Activated CD8-positive, alpha-beta memory T cell treated with anti-CD3 and anti-CD28 coated beads for 1 hour (primary cell): ENCODE measurements around the gene CCDC40.
"Not testable (repeated sequence)": the region's sequence is repeated elsewhere in the genome, so short reads cannot be mapped to it uniquely, and the experiment has no call there.

ENCODE experiments used
- DNase-seq, 2 donors: peaks; one replicate each; pipeline ENCODE4 v3.0.0-alpha.2; 2020; ENCODE audit warnings: low read depth in 1 of 2; ENCODE audit errors: extremely low read depth in 1 of 2

Gene CCDC40

DNA sequence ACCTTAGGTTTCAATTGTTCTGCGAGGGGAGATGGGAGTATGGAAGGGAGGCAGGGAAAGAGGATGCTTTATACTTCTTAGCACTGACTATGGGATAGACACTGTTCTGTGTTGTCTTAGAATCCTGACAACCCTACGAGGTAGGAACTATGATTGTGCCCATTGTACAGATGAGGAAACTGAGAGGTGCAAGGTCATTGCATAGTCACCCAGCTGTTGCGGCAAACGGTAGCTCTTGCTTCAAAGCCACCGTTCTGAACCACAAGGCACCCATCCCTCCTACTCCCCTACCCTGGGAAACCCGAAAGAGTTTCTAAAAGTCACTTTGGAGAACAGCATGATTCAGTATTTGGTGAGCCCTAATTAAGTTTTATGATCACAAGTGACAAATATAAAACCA lies 7.5 kb downstream of the CCDC40 start:
- DNase-seq = no peak

DNA sequence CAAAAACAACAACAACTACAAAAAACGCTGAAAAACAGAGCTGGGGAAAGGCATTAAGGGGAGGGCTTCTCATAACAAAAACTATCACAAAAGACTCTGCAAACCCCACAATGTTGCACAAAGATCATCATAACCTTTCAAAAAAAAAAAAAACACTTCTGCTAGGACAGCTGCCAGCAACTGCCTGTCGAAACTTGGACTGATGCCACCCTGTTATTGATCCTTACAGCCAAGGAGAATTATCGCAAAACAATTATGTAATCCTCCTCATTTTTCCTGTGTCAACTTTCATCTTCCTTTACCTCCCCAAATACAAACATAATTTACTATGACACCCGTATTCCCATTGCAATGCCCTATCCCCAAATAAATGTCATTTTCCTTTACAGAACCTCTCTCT lies 9.3 kb downstream of the CCDC40 start:
- DNase-seq = no peak

DNA sequence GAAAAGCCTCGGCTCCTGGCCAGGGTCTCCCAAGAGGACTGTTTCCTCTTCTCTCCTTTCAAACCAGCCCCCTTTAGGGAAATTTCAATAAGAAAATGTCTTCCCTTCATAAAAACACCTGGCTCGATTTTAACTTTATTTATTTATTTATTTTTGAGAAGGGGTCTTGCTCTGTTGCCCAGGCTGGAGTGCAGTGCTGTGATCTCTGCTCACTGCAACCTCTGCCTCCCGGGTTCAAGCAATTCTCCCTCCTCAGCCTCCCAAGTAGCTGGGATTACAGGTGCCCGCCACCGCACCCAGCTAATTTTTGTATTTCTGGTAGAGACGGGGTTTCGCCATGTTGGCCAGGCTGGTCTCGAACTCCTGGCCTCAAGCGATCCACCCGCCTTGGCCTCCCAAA lies 10.3 kb downstream of the CCDC40 start:
- DNase-seq = not testable (repeated sequence)

DNA sequence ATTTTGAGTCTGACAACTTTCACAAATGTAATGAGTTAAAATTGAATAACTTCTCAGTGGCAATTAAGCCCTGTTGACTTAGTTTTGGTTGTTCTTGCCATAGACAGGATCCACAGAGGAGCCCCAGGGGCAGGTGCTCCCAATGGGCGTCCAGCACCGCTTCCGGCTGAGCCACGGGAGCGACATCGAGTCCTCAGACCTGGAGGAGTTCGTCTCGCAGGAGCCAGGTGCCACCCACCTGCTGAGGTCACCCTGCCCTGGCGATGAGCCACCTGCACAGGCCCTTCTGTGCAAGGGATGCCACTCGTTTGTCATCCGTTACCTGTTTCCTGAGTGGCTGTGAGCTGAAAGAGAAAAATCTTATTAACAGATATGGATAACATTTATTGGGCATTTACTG lies 10.7 kb downstream of the CCDC40 start:
- no peak for DNase-seq

DNA sequence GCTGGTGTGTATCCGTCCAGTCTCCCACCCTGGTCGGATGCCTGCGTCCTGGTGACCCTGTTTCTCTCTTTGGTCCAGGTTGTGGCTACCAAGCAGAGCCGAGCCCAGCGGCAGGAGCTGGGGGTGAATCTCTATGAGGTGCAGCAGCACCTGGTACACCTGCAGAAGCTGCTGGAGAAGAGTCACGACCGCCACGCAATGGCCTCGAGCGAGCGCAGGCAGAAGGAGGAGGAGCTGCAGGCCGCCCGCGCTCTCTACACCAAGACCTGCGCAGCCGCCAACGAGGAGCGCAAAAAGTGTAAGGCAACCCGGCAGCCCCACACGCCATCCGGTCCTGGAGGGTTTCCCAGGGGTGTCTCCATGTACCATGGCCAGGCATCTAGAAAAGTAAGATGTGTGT lies 13.5 kb downstream of the CCDC40 start:
- DNase-seq = no peak

DNA sequence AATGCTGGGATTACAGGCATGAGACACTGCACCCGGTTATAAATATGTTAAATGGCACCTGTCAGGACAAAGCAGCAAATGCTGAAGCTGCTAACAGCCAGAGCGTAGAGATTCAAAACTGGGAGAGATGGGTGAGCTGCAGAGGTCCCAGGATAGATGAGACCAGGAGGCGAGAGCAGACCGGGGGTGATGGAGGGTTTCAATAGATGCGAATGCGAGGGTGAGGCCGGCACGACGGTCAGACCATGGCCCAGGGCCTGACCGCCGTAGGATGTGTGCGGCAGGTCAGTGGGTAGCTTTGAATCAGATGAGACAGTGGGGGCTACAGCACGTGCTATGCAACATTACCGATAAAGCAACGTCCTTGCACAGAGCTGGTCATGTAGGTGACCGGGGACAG lies 14.3 kb downstream of the CCDC40 start:
- no peak for DNase-seq

DNA sequence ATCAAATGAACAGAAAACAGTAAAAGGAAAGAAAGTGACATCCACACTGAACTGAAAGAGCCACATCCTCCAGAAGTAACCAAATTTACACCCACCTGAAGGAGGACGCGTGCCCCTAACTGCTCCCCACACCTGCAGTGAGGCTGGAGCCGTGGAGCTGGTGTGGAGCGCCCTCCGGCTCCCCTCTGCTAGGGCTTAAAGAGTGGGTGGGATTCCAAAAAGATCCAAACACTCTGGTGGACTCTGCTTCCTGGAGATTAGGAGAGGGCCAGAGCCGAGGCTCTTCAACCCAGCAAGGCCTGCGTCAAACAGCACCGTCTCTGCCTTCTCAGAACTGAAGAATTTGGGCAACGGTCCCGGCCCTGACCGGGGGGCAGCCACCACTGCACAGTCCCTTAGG lies 15.2 kb downstream of the CCDC40 start:
- no peak for DNase-seq

DNA sequence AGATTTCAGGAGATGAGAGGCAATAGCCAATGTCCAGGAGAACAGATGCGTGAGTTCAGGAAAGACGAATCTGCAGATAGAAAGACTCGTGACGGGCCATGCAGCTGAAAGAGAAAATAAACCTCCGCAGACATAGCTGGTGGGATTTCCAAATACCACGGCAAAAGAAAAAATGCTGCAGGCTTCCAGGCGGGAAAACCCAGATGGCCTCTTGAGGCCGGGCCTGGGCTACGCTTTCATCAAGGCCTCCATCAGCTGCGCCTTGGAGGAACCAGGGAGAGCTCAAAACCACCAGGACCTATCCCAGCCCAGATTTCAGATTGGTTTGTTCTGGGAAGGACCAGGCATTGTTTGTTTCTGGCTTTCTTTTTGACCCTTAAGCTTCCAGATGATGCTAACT lies 16.7 kb downstream of the CCDC40 start:
- DNase-seq = no peak

DNA sequence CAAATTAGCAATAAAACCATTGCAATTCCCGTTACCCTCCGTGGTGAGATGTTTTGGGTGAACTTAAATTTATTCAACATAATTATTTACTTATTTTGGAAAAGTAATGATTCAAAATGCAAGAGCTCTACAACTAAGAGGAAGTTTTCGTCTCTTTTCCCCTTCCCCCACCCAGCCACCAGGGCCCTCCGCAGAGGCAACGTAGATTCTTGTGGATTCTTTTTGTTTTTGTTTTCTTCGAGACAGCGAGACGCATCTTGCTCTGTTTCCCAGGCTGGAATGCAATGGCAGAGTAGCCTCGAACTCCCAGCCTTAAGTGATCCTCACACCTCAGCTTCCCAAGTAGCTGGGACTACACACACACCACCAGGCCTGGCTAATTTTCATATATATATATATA lies 19.2 kb downstream of the CCDC40 start:
- no peak for DNase-seq

DNA sequence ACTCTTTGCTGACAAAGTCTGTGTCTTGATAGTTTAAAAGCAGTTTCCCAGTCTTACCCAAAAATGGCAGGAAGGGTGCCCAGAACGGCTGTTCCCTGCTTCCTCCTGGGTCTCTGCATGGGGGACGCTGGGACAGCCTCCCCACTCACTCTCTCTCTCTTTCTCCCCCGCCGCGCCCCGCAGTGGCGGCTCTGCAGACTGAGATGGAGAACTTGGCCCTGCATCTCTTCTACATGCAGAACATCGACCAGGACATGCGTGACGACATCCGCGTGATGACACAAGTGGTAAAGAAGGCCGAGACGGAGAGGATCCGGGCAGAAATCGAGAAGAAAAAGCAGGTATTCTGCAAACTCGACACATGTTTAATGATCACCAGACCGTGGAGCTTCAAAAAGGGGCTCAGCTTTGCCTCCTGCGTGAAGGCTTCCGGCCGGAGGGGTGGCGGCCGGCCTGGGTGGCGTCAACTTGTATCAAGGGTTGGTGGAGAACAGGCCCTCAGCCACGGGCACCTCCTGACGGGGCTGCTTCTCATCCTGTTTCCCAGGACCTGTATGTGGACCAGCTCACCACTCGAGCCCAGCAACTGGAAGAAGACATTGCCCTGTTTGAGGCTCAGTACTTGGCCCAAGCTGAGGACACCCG lies 22.0 kb downstream of the CCDC40 start:
- no peak for DNase-seq

DNA sequence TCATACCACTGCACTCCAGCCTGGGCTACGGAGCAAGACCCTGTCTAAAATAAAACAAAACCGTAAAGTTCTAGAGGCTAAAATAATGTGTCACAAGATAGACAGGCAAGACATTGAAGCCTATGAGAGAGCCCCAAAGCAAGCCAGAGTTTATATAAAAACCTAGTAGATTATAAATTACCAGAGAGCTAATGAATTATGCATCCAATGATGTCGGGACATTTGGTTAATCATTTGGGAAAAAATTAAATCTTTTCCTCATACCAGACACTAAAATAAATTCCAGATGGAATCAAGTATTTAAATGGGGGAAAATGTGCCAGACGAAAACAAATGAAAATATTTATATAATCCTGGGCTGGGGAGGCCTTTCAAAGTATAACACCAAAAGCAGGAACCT lies 24.2 kb downstream of the CCDC40 start:
- DNase-seq = no peak

DNA sequence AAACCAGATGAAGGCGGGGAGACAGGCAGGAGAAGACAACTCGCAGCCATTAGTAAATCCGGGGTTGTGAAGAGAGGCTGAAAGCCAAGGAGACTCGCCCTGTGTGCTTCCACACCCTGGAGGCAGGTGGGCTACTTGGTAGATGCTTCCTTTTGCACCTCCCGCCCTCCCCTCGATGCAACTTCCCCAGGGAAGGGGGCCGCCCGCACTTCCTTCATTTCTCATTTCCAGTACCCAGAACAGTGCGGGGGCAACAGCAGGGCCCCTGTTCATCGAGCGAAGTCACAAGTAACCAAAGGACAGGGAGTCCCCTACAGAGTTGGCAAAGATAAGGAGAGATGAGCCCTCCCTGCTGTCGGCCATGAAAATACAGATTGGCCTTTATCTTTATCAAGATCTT lies 25.0 kb downstream of the CCDC40 start:
- no peak for DNase-seq

DNA sequence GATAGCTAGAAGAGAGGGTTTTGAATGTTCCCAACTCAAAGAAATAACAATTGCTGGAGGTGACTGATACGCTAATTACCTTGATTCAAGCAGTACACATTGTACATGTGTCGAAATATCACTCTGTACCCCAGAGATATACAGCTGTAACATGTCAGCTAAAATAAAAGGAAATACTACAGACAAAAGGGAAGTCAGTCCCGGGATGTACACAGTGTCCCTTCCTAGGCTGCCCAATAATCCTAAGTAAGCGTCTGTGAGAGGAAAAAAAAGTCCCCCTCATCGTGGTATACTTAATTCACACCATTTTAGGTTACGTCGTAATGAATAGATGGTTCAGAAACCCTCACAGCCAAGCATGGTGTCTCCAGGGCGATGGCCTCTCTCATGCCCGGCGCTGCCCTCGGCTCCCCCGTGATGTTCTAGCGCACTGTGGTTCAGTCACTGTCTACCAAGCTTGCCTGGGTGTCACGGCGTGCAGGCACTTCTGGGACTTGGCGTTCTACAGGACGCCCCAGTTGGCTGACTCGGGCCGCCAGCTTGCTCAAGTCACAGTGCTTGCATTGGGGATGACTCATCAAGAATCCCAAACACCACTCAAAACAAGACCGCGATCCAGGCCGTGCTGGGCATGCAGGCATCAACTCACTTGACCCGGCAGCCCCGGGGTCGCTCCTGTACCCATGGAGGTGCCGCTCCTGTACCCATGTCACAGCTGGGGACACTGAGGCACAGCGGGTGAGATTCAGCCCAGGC lies 27.6 kb downstream of the CCDC40 start:
- no peak for DNase-seq

DNA sequence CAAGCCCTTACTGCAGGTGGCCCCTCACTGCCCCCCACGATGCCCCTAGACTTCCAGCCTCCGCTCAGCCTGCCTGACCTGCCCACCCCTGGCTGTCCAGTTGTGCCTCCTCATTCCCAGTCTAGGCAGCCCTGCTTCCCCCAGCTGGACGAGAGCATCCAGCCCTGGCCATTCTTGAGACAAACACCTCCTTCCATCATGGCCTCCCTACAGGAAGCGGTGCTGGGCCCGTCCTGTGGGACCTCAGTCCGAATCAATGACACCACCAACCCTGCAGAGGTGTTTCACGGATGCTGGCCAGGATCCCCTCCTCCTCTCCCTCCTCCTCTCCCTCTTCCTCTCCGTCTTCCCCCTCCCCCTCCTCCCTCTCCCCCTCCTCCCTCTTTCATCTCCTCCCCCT lies 28.3 kb downstream of the CCDC40 start:
- no peak for DNase-seq

DNA sequence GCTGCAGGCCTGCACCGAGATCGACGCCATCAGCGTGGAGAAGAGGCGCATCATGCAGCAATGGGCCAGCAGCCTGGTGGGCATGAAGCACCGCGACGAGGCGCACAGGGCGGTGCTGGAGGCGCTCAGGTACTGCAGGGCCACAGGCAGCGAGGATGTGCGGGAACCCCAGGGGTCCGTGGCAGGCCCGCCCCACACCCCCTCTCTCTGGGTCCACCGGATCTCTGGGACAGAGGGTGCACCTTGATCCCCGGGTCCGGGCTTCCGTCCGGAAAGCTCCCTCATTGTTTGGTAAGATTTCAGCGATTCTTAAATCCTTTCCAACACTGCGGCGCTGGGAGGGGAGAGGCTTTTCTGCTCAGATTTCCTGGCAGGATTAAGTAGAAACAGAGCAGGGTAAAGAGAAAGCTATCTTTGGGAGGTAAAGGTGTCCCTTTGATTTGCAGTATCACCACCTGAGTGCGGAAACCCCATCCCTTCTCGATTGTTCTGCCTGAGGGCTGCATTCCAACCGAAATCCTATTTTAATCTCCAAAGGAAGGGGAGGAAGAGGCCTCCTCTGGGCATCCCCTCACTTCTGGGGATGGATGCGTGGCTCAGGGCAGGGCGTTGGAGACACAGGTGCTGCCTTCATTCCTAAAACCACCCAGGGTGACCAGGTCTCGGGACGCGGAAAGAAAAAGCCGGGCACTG lies 29.2 kb downstream of the CCDC40 start:
- DNase-seq = no peak

DNA sequence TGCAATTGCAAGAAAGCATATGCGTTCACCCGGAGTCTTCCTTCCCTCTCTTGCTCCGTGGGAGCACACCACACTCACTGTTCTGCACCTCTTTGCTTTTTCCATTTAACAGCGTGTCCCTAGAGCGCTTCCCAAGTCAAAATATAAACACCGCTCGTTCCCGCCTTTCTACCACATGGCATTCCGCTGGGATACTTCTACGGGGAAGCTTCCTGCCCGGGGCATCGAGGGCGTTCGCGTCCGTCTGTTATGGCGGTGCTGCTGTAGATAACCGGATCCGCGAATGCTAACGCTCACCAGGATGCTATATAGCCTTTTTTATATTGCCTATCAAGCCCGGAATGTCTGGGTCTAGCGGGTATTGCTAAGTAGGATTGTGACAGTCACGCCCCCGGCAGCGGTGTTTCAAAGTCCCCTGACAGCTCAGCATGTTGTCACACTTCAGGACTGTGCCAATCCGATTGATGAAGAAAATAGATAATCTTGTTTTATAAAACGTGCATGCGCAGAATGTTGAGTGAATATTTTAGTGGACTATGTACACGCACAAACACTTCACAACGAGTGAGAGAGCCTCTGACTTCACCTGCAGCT lies 31.0 kb downstream of the CCDC40 start:
- DNase-seq = no peak

DNA sequence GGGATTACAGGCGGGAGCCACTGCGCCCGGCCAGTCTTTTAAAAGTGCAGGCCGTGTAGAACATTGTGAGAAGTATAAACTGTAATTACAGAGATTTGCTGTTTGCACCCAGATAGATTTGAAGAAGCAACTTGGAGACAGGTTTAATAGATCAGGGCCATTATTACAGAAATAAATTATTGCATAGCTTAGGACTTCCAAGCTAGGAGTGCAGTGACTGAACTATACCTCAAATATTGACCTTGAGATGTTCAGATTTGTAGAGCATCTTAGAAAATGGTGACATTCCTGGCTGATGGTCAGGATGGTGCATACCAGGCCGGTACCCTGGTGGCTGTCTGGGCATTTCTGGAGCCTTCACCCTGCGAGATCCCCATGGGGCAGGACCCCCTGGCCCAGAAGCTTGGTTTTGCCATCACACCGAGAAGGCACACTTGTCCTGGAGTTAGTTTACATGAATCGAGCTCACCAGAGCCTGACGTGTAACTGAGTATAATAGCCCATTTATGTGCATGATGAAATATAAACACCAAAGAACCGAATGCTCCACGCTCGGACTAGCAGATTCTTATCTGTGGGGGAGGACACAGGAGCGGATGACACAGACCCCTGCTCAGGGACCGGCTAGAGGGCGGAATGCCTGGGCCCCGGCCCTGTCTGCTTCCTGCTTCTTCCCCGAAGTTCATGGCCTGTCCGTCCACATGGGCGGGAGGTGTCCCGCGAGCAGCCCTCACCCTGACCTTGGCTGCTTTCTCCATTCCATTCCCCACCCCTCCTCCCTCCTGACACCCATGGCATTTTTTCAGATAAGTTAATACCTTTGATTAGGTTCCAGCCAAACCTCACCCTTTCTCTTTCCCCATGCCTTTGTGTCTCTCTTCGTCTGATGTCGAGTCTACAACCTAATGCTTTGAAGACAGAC lies 32.1 kb downstream of the CCDC40 start:
- no peak for DNase-seq

DNA sequence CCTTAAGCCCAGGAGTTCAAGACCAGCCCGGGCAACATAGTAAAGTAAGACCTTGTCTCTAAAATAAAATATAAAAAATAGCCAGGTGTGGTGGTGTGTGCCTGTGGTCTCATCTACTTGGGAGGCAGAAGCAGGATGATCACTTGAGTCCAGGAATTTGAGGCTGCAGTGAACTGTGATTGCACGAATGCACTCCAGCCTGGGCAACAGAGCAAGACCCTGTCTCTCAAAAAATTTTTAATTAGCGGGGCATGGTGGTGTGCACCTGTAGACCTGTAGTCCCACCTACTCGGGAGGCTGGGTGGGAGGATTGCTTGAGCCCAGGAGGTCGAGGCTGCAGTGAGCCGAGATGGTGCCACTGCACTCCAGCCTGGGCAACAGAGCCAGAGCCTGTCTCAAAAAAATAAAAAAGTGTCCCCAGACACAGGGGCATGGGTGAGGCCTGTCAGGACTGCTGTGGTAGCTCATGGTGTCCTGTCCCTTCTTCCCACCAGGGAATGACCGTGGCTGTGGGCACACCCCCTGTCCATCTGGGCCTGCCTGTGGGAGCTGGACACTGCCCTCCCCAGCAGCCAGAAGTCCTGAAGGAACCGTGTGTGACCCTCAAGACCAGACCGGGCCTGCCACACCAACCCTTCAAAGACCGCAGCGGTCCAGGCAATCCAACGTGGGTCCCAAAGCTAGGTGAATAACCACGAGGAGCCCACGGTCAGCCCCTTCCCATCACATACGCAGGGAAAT lies 34.1 kb downstream of the CCDC40 start:
- DNase-seq = no peak

DNA sequence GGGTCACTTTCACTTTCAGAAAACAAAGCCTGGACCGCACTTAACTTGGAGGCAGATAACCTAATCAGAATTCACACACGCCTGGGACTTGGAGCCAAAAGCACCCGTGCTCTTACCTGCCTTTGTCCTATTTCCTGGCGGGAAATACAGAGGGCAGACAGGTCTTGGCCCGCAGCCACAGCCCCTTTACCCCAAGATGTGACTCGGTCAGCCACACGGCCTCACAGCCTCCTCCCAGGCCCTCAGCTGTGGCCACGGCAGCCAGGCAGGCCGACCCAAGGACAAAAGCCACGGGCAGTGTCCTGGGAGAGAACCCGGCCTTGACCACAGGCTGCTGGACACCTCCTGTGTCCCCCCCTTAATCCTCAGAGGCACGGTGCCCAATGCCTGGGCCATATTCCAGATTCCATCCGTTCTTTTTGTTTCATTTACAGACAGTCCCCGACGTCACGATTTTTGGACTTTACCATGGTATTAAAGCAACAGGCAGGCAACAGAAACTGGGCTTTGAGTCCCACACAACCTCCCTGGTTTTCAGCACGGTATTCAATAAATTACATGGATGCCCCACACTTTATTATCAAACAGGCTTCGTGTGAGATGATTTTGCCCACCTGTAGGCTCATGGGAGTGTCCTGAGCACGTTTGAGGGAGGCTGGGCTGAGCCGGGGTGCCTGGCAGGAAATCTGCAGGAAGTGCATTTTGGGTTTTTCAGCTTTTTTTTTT lies 34.8 kb downstream of the CCDC40 start:
- DNase-seq = no peak
